ENCODE data around the gene FOXP1. TPM values are rescaled to one million over a fixed set of nuclear protein-coding genes. Genes with fewer than 3 reads are reported as not detected.

FOXP1 gene
- total and polyA plus RNA-seq, 8 donors, result 13.4 to 74.1 (median 44.1) TPM

GRCh38 chr3:71415681-71416122 is 167.8 kb downstream of the FOXP1 start:
- ATAC-seq (peak in 1 of 4 donors; percentile 16), DNase-seq (no peak), FAIRE-seq (no peak)
- no peaks in the 10 kb centered on the region for H3K9me3 ChIP-seq
- no peak for TF ChIP-seq CTCF (IDR thresholded peaks at IDR 0.05)
- no peak overlapping the region for H3K27ac ChIP-seq
- no peaks in the 10 kb centered on the region for H3K36me3 ChIP-seq
- H3K4me1 ChIP-seq, result peaks cover 0 to 9% (median 0%) of the 10 kb centered on the region in 3 donors
- no peak overlapping the region for H3K4me3 ChIP-seq
- H3K27me3 ChIP-seq, result no peaks in the 10 kb centered on the region
- WGBS, 2 donors, result 19 to 20% methylated on average over 2 of the region's 2 CpGs
- intact Hi-C loops (cut with DNase I), result no loop called here

DNA sequence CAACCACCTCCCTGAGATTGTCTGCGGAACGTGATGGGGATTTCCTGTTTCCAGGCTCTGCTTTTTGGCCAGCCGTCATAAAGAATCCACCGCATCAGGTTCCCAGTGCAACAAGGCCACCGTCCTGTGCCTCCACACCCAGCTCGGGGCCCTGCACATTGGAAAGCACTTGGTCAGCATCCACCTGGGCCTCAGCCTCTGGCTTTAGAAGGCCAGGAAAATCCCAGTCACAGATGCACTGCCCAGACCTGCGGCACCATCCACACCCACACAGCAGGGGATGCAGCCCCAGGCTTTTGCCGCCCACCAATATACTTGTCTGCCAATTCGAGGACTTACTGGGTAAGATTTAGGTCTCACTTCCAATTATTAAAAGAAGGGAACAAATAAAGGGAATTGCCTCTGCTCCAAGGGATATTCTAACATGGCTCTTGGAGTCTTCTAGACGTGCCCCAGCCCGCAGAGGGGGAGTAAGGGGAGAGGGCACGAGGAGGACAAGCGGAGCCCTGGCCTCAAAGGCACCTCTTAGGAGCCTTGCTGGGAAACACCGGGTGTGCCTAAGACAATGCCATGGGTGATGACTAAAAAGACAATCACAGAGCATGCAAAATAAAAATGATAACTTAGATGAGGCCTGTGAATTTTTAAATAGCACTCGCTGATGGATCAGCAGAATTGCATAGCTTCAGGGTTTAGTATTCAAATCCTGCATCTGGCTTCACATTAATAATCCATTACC is 169.2 kb downstream of the FOXP1 start:
- intact Hi-C loops (cut with DNase I), result no loop called here
- DNase-seq (no peak), ATAC-seq (no peak), FAIRE-seq (no peak)
- Histone ChIP-seq H3K27ac (no peak overlapping the region), H3K4me1 (peaks cover 0 to 15% (median 0%) of the 10 kb centered on the region in 3 donors), H3K9me3 (no peaks in the 10 kb centered on the region), H3K27me3 (no peaks in the 10 kb centered on the region), H3K4me3 (no peak overlapping the region), H3K36me3 (no peaks in the 10 kb centered on the region)
- no peak for TF ChIP-seq CTCF (IDR thresholded peaks at IDR 0.05)
- WGBS, 2 donors, result 90 to 93% methylated on average over 15 of the region's 15 CpGs

GRCh38 chr3:71413572-71413971 is 170.0 kb downstream of the FOXP1 start:
- Histone ChIP-seq H3K36me3 (no peaks in the 10 kb centered on the region), H3K27me3 (no peaks in the 10 kb centered on the region), H3K4me3 (no peak overlapping the region), H3K9me3 (no peaks in the 10 kb centered on the region), H3K27ac (no peak overlapping the region), H3K4me1 (peaks cover 0 to 19% (median 0%) of the 10 kb centered on the region in 3 donors)
- no peak for FAIRE-seq
- 74 to 77% methylated on average over 3 of the region's 3 CpGs for WGBS, 2 donors
- intact Hi-C loops (cut with DNase I), result no loop called here
- no peak for ATAC-seq
- TF ChIP-seq CTCF (IDR thresholded peaks at IDR 0.05), result no peak
- DNase-seq, result no peak

- DNase-seq (no peak), ATAC-seq (peak in 3 of 4 donors; percentile 24 to 64 (median 56)), FAIRE-seq (no peak)
- Histone ChIP-seq H3K27ac (no peak overlapping the region), H3K4me3 (no peak overlapping the region), H3K4me1 (peaks cover 0 to 10% (median 0%) of the 10 kb centered on the region in 3 donors), H3K9me3 (no peaks in the 10 kb centered on the region), H3K27me3 (no peaks in the 10 kb centered on the region), H3K36me3 (no peaks in the 10 kb centered on the region)
- no peak for TF ChIP-seq CTCF (IDR thresholded peaks at IDR 0.05)
- intact Hi-C loops (cut with DNase I), result no loop called here
- 24 to 50% methylated on average over 1 of the region's 1 CpG for WGBS, 2 donors
Measured at GRCh38 chr3:71409352-71409751, 174.2 kb downstream of the FOXP1 start.

GRCh38 chr3:71408903-71409302 is 174.6 kb downstream of the FOXP1 start:
- Histone ChIP-seq H3K27ac (no peak overlapping the region), H3K4me1 (peaks cover 0 to 10% (median 0%) of the 10 kb centered on the region in 3 donors), H3K27me3 (no peaks in the 10 kb centered on the region), H3K9me3 (no peaks in the 10 kb centered on the region), H3K36me3 (no peaks in the 10 kb centered on the region), H3K4me3 (no peak overlapping the region)
- intact Hi-C loops (cut with DNase I), result no loop called here
- 66 to 70% methylated on average over 2 of the region's 2 CpGs for WGBS, 2 donors
- no peak for FAIRE-seq
- ATAC-seq, result no peak
- TF ChIP-seq CTCF (IDR thresholded peaks at IDR 0.05), result no peak
- no peak for DNase-seq
